ENCODE measurements around the gene KAT5. TPM values are rescaled to one million over a fixed set of nuclear protein-coding genes. Genes with fewer than 3 reads are reported as not detected.
"Not testable (repeated sequence)": the region's sequence is repeated elsewhere in the genome, so short reads cannot be mapped to it uniquely, and the experiment has no call there.

KAT5 gene
- total RNA-seq, 1 donor from 2014 or later, result 30.0 TPM

- DNase-seq, result no peak
Observed at GRCh38 chr11:65709661-65710060, 2.4 kb upstream of the KAT5 start.

- DNase-seq, result no peak
Observed at GRCh38 chr11:65710421-65710820, 1.6 kb upstream of the KAT5 start.

DNA sequence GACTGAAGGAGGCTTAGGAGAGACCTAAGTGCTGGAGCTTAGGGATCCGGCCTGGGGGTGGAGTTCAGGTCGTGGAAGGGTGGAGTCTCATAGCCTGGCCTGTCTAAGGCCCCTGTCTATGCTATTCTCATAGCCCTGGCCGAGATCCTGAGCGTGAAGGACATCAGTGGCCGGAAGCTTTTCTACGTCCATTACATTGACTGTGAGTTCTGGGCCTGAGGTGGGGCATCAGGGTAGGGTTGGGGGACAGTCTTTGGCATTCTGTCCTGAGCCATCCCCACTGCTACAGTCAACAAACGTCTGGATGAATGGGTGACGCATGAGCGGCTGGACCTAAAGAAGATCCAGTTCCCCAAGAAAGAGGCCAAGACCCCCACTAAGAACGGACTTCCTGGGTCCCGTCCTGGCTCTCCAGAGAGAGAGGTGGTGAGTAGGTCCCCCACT is 603 bp downstream of the KAT5 start:
- no peak for DNase-seq

DNA sequence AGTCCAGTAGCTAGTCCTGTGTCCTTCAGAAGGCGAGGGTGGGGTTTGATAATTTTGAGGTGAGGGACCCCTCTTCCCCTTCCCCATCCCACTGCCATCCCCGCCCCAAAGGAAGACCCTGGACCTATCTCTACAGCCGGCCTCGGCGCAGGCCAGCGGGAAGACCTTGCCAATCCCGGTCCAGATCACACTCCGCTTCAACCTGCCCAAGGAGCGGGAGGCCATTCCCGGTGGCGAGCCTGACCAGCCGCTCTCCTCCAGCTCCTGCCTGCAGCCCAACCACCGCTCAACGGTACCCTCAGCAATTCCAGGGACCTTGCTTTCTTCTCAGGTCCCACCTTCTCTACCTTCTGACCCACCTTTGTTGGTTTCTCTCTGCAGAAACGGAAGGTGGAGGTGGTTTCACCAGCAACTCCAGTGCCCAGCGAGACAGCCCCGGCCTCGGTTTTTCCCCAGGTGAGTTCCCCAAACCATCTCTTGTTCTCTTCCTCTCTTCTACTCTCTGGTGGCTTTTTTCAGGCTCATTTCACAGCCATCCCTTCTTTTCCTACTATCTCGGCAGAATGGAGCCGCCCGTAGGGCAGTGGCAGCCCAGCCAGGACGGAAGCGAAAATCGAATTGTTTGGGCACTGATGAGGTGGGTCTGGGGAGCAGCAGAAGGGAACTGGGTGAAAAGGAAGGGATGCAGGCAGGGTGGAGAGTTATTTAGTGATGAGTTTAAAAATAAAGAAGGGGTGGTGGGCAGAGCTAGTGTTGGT is 1.3 kb downstream of the KAT5 start:
- DNase-seq, result no peak

DNA sequence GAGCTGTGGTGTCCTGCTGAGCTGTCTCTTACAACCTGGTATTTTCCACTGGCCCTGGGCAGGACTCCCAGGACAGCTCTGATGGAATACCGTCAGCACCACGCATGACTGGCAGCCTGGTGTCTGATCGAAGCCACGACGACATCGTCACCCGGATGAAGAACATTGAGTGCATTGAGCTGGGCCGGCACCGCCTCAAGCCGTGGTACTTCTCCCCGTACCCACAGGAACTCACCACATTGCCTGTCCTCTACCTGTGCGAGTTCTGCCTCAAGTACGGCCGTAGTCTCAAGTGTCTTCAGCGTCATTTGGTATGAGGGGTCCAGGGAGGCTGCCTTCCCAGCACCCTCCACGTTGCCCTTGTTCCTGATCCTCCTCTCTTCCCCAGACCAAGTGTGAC is 2.4 kb downstream of the KAT5 start:
- no peak for DNase-seq

DNA sequence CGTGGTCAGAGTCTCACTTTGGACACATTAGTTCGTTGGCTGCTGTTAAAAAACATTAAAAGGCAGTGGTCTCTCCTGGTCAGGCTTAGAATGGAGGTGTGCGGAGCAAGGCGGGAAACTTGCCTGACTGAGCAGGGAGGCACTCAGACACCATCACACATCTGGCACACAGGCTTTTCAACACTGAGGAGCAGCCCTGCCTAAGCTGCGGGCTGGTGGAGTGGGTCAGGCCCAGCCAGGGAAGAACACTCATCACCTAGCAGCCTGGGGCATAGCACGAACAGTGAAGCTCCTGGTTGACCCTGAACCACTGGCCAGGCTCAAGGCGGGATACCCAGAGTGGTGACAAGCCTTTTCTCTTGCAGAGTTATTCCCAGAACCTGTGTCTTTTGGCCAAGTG is 4.2 kb downstream of the KAT5 start:
- DNase-seq, result no peak

DNA sequence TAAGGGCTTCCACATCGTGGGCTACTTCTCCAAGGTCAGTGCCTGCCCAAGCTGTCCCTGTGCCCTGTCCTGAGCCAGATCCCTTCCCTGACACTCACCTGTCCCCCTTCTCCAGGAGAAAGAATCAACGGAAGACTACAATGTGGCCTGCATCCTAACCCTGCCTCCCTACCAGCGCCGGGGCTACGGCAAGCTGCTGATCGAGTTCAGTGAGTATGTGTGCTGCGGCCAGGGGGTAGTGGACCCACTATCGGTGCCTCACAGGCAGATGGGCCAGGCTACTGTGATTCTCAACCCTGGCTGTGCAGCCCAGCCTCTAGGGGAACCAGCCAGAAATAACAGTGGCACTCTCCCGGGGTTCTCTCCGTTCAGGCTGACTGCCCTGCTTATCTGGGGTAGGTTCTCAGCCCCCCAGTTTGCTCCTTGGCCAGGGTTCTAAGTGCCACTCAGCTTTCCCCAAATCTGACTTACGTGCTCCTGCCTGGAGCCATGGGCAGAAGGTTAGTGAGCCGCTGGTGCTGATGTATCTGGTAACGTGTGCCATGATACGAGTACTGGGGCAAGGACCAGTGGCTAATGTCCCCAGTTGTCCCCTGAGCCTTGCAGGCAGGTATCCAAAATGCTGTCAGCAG is 4.8 kb downstream of the KAT5 start:
- DNase-seq, result no peak

DNA sequence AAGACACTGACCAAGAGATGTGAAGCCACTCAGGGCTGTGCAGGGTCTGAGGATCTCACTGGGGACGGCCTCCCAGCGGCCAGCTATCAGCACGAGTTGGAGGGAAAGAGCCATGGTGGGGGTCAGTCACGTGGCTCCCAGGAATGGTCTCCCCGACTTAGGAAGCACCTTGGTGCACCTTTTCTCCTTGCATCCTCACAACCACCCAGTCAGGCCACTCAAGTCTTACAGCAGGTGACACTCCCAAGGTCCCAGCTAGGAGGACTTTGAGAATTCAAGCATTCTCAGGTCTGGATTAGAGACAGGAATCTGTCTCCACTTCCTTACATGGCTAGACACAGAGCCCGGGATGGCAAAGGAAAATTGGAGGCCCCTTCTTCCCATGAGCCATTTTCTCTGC is 5.9 kb downstream of the KAT5 start:
- no peak for DNase-seq

DNA sequence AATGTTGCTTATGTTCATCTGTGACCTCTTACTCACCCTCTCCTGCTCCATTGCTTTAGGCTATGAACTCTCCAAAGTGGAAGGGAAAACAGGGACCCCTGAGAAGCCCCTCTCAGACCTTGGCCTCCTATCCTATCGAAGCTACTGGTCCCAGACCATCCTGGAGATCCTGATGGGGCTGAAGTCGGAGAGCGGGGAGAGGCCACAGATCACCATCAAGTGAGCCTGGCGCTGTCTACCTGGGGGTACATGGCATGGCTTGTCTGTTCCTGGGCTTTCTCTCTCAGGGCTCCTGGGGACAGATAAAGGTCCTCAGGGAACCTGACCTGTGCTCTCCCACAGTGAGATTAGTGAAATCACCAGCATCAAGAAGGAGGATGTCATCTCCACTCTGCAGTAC is 6.5 kb downstream of the KAT5 start:
- DNase-seq, result no peak

- no peak for DNase-seq
Observed at GRCh38 chr11:65718964-65719492, 7.0 kb downstream of the KAT5 start.

DNA sequence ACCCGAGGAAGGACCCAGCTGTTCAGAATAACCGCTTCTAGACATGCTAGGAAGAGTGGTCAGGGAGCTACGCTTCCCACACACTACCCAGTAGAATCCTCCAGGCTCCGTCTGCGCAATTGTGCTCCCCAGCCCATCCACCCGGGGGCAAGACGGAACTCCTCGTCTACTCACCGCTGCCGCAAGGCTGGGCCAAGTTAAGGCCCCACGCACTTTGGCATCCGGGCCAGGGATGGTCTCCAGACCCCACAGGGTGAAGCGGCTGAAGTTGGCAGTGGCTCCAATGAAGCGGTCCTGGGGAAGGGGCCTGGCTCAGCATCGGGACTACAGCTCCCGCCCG is 7.8 kb downstream of the KAT5 start:
- DNase-seq, result no peak

- DNase-seq, result peak; percentile 80
Observed at GRCh38 chr11:65720211-65720934, 8.3 kb downstream of the KAT5 start, which contains the start of gene RNASEH2C. TSS of gene RNASEH2C (minus strand) at chr11:65720798. CDS start at chr11:65720758, 40 bp downstream.

- no peak for DNase-seq
Observed at GRCh38 chr11:65722261-65722660, 10.2 kb downstream of the KAT5 start.

GRCh38 chr11:65726660-65727059 is 14.6 kb downstream of the KAT5 start:
- no peak for DNase-seq

DNA sequence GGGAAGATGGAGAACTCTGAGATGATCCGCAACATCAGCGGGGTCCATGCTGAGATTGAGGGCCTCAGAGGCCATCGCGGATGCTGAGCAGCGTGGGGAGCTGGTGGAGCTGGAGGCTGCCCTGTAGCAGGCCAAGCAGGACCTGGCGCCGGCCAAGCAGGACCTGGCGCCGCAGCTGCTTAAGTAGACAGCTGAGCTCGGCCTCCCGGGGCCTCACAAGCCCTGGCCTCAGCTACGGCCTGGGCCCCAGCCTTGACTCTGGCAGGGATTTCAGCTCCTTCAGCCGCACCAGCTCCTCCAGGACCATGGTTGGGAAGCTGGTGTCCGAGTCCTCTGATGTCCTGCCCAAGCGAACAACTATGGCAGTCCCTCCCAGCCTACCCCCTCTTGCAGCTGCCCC is 15.8 kb downstream of the KAT5 start:
- no peak for DNase-seq

DNA sequence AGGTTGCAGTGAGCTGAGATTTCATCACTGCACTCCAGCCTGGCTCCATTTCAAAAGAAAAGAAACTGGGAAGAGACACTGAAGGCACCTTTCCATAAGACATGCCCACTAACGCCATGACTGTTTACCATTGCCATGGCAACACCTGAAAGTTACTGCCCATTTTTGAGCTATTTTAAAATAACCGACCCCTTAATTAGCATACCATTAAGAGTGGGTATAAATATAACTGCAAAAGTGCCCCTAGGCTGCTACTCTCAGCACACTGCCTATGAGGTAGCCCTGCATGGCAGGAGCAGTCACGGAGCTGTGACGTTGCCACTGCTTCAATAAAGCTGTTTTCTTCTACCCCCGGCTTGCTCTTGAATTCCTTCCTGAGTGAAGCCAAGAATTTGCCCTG is 18.4 kb downstream of the KAT5 start:
- DNase-seq, result no peak

- not testable (repeated sequence) for DNase-seq
Observed at GRCh38 chr11:65735111-65735510, 23.1 kb downstream of the KAT5 start.

DNA sequence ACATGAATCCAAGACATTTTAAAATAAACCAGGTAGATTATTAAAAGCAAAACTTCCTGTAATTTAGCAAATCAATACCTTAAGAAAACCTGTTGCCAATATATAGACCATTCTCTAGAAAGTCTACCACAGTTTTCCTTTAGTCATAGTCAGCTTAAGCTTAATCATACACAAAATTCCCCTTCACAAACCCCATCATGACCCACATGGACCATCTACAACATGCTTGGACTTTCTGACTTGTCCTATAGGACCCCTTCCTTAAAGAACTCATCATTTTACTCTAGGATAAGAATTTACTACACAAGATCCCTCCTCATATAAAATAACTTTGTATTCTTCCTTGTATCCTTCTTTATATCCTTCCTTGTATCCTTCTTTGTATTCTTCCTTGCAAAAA is 24.8 kb downstream of the KAT5 start:
- no peak for DNase-seq

DNA sequence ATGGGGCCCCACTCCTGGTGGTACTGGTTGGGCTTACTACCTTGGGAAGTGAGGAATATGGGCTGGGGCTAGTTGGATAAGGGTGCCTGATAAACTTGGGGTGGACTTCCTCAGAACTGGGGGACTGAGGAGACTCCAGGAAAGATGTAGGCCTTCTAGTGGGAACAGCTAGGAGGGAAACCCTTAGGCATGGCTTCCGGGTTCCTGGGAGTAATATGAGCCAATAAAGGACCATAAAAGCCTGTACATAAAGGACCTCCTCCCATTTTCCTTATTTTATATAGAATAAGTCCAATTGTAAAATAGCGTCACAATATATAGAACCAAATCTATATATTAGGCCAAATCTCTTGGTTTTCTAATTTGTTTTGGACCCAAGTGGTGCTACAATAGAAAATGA is 27.0 kb downstream of the KAT5 start:
- DNase-seq, result no peak

DNA sequence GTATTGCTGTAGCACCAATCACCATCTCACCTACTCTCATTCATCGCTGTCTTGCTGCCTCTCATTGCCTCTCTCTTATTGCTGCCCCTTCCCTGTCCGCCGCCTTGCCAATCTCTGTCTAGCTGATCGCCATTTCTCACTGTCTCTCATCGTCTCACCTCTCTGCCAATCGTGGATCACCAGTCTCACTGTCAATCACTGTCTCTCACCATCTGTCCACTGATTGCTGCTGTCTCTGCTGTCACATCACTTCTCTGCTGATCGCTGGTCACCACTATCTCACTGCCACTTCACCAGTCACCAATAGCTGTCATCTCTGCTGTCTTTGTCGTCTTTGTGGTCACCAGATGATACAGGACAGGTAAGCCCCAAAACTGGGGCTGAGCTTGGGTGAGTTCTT is 29.1 kb downstream of the KAT5 start:
- DNase-seq, result no peak

DNA sequence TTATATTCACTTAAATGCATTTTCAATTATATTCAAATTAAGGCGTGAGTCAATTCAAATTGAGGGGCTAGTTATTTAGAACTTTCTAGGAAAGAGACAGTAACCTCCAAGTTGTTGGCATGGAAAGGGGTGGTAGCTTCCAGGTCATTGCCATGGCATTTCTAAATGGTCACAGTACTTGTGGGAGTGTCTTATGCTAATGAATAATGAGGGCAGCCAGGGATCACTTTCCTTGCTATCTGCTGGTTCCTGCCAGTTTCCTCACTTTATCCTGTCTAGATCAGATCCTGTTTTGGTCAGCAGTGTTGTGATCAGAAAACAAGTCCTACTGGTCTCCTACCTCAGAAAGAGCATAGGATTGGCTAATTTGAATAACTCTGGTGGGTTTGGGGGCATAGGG is 30.3 kb downstream of the KAT5 start:
- DNase-seq, result no peak

DNA sequence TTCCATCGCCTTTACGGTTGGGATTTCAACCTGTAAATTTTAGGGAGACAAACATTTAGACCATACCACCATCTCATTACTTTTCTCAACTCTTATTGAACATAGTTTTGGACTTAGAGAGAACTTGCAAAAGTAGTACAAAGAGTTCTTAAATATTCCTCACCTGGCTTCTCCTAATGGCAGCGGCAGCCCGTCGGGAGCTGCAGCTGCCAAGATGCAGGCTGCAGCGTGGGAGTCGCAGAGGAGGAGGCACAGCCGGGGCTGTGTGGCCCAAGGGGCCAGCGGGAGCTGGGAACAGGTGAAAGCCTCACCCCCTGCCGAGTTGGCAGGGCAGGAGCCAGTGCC is 31.6 kb downstream of the KAT5 start:
- no peak for DNase-seq

DNA sequence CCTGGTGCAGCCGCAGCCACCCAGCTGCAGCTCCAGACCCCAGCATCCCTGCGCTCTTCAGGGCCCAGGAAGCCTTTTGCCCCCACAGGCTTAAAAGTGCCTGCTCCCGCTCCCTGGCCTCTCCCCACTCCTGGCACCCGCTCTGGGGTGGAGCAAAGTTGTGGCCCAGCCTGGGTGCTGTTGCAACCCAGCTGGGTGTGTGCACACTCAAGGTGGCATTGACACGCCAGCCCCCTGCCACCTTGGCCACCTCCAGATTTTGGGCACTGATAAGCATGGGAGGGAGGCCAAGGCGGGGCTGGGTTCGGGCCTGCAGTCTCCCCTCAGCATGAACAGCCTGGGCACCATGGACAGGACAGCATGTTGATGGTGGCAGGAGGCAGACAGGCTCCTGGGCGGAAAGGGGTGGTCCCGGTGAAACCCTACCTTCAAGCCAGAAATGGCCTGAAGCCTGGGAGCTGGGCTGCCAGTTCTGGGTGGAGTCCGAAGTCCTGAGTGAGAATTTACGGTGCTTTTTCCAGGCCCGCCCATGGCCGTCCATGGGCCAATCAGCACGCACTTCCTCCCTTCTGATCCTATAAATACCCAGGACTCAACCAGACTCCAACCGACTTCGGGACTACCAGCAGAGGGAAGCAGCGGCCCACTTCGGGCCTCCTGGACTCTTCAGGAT is 32.1 kb downstream of the KAT5 start:
- DNase-seq, result no peak
